ENCODE results near the gene TMEM221.
"Not testable (repeated sequence)": the region's sequence is repeated elsewhere in the genome, so short reads cannot be mapped to it uniquely, and the experiment has no call there.

TMEM221 gene

DNA sequence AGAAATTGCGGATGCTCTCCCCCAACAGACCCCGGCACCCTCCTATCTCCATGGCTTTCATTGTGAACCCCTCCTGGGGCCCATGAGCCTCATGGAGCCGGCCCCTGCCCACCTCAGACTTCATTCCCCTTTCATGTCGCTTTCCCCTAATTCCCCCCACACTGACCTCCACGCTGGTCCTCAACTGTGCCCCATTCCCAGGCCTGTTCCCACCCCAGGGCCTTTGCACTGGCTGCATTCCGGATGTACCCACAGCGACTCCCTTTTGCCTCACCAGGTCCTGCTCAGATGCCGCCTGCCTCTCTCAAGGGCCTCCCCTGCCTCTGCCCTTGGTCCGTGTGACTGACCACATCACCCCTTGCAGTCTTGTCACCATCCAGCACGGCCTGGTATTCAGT lies 35.1 kb upstream of the TMEM221 start:
- Mint-ChIP-seq H3K27ac (no peak overlapping the region), H3K4me3 (no peak overlapping the region), H3K4me1 (peaks cover 7% of the 10 kb centered on the region), H3K36me3 (peaks cover 3% of the 10 kb centered on the region), H3K27me3 (peaks cover 4% of the 10 kb centered on the region), H3K9me3 (no peaks in the 10 kb centered on the region)
- DNase-seq (ENCODE audit: low spot score in 2 of 2) (no peak), ATAC-seq (ENCODE audit: low read depth) (no peak)

DNA sequence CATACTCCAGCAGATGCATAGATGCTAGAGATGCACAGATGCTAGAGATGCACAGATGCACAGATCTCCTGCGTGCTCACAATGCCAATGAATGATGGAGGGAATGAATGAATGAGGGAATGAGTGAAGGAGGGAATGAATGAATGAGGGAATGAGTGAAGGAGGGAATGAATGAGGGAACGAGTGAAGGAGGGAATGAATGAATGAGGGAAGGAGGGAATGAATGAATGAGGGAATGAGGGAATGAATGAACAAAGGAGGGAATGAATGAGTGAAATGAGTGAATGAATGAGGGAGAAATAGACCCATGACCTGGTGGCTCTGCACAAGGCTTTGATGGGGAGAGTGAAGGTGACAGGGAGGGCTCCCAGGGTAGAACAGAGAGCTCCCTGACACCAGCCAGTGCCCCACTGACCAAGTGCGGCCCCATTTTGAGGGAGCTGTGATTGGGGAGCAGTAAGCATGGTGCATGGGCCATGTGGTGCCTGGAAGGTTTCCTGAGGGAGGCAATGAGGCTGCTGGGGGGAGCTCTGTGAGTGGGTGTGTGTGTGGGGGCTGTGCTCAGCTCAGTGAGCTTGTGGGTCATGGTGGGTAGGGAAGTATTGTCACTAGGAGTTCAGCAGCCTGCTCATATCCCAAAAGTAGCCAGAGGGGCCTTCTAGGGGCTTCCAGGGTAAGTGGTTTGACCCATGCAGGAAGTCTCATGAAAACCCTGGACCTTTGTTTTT lies 34.6 kb upstream of the TMEM221 start:
- Mint-ChIP-seq H3K4me3 (no peak overlapping the region), H3K27me3 (peaks cover 4% of the 10 kb centered on the region), H3K36me3 (no peaks in the 10 kb centered on the region), H3K4me1 (peaks cover 2% of the 10 kb centered on the region), H3K9me3 (no peaks in the 10 kb centered on the region), H3K27ac (no peak overlapping the region)
- ATAC-seq (ENCODE audit: low read depth) (no peak), DNase-seq (ENCODE audit: low spot score in 2 of 2) (no peak)

DNA sequence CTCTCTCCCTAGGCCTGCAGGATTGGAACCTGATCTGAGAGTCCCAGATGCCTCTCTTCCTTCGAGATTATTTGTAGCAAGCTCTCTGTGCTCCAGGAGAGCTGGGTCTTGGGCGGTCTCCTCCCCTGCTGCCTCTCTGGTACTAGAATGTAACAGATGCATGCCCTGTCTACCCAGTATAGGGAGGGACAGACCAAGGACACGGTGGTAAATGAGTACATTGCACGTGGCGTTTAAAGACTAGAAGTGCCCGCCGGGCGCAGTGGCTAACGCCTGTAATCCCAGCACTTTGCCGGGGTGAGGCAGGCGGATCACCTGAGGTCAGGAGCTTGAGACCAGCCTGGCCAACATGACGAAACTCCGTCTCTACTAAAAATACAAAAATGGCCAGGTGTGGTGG lies 33.5 kb upstream of the TMEM221 start:
- Mint-ChIP-seq H3K4me3 (no peak overlapping the region), H3K27me3 (peaks cover 4% of the 10 kb centered on the region), H3K27ac (no peak overlapping the region), H3K9me3 (no peaks in the 10 kb centered on the region), H3K36me3 (no peaks in the 10 kb centered on the region), H3K4me1 (peaks cover 2% of the 10 kb centered on the region)
- DNase-seq (ENCODE audit: low spot score in 2 of 2), result no peak
- no peak for ATAC-seq (ENCODE audit: low read depth)

DNA sequence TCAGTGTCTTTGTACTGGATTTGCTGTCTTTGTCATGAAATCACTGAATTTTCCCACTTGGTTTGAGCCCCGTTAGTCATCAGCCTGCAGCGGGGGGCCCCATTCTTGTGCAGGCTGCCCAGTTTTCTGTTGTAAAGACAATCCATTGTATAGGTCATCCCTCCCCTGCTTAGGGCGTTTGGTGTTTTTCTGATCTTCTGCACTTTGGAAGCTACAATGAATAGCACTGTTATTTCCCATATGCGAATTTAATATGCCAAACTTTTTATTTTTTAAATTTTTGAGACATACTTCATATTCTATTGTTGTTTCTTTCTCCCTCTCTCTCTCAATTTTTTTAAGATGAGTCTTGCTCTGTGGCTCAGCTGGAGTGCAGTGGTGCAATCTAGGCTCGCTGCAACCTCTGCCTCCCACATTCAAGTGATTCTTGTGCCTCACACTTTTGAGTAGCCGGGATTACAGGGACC lies 30.9 kb upstream of the TMEM221 start:
- H3K4me3 Mint-ChIP-seq, result no peak overlapping the region
- H3K27ac Mint-ChIP-seq, result no peak overlapping the region
- DNase-seq (ENCODE audit: low spot score in 2 of 2) (no peak), ATAC-seq (ENCODE audit: low read depth) (no peak)
- peaks cover 2% of the 10 kb centered on the region for H3K27me3 Mint-ChIP-seq
- no peaks in the 10 kb centered on the region for H3K9me3 Mint-ChIP-seq
- peaks cover 2% of the 10 kb centered on the region for H3K4me1 Mint-ChIP-seq
- no peaks in the 10 kb centered on the region for H3K36me3 Mint-ChIP-seq

DNA sequence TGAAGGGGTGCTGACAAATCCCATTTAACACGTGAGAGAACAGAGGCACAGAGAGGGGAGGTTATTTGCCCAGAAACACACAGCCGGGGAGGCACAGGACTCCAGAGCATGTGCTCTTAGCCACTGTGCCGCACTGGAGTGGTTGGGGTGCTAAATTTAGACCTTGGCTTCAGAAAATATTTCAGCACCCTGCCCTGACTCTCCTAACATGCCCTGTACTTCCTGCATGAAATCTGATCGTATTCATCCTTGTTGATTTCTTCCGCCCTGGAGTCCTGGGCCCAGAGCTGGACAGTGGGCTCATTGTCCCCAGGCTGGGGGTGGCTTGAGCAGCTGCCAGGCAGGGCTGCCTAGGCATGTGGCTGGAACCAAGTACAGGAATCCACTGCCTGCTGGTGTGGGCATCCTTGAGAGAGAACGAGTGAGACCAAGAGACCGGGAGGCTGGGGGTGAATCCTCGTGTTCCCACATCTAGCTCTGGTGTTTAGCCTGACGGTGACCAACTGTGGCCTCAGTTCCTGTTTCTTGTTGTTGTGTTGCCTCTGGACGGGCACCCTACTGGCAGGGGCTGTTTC lies 27.2 kb upstream of the TMEM221 start:
- peaks cover 2% of the 10 kb centered on the region for H3K4me1 Mint-ChIP-seq
- no peak for ATAC-seq (ENCODE audit: low read depth)
- no peaks in the 10 kb centered on the region for H3K36me3 Mint-ChIP-seq
- H3K27me3 Mint-ChIP-seq, result no peaks in the 10 kb centered on the region
- no peak overlapping the region for H3K4me3 Mint-ChIP-seq
- DNase-seq (ENCODE audit: low spot score in 2 of 2), result no peak
- H3K27ac Mint-ChIP-seq, result no peak overlapping the region
- no peaks in the 10 kb centered on the region for H3K9me3 Mint-ChIP-seq

DNA sequence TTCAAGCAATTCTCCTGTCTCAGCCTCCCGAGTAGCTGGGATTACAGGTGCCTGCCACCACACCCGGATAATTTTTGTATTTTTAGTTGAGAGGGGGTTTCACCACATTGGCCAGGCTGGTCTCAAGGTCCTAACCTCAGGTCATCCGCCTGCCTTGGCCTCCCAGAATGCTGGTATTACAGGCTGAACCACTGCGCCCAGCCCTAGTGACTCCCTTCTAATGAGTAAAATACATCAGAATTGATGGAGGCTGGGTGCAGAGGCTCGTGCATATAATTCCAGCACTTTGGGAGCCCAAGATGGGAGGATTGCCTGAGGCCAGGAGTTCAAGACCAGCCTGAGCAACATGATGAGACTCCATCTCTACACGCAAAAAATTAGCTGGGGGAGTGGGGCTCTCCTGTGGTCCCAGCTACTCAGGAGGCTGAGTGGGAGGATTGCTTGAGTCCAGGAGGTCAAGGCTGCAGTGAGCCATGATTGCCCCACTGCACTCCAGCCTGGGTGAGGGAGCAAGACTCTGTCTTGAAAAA lies 26.6 kb upstream of the TMEM221 start:
- H3K4me1 Mint-ChIP-seq; H3K27me3 Mint-ChIP-seq; H3K36me3 Mint-ChIP-seq; H3K9me3 Mint-ChIP-seq; H3K27ac Mint-ChIP-seq; ATAC-seq (ENCODE audit: low read depth); DNase-seq (ENCODE audit: low spot score in 2 of 2); H3K4me3 Mint-ChIP-seq: not testable (repeated sequence)

DNA sequence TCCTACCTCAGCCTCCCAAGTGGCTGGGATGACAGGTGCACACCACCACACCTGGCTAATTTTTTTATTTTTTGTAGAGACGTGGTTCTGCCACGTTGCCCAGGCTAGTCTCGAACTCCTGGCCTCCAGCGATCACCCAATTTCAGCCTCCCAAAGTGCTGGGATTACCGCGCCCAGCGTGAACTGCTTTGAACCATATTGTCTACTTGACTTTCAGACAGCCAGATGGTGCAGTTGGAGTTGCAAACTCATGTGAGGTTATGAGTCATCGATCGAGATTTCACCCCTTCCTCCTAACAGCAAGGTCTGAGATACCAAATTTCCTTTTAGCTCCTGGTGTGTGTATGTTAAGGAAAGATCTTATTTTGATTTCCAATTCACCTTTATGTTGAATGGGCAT lies 24.6 kb upstream of the TMEM221 start:
- Mint-ChIP-seq H3K36me3 (no peaks in the 10 kb centered on the region), H3K27ac (no peak overlapping the region), H3K27me3 (no peaks in the 10 kb centered on the region), H3K4me1 (peaks cover 15% of the 10 kb centered on the region), H3K4me3 (no peak overlapping the region), H3K9me3 (no peaks in the 10 kb centered on the region)
- ATAC-seq (ENCODE audit: low read depth) (no peak), DNase-seq (ENCODE audit: low spot score in 2 of 2) (no peak)

DNA sequence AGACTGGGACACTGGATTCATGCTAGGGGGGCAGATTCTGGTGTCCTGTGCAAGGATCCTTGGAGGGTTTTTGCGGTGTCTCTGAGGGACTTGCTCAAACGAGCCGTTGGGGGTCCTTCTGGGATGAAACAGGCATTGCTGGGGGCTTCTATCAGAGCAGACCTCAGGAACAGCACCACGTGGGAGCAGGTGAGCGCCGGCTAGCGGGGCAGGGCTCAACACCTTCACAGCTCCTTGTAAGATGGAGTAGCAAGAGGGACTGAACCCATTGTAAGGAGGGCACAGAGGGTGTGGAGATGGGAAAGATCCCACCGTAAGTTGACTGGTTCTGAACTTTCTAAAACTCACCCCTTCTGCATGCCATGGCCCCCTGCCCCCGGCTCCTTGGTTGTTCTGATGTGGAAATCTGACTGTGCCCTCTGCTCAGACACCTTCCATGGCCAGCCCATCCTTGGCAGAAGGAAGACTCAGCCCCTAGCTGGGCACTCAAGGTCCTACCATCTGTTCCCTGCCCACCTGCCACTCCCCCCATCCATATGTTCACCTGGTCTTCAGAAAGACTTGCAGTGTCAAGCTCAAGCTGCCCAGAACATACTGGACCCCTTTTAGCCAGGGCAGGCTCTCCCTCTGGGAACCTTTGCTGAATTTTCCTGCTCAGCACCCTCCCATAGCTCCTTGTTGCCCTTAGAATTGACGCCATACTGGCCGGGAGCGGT lies 23.1 kb upstream of the TMEM221 start:
- Mint-ChIP-seq H3K9me3 (no peaks in the 10 kb centered on the region), H3K4me3 (peak overlapping the region; percentile 95), H3K27ac (no peak overlapping the region), H3K36me3 (no peaks in the 10 kb centered on the region), H3K4me1 (peaks cover 20% of the 10 kb centered on the region), H3K27me3 (no peaks in the 10 kb centered on the region)
- DNase-seq (ENCODE audit: low spot score in 2 of 2), result no peak
- no peak for ATAC-seq (ENCODE audit: low read depth)

DNA sequence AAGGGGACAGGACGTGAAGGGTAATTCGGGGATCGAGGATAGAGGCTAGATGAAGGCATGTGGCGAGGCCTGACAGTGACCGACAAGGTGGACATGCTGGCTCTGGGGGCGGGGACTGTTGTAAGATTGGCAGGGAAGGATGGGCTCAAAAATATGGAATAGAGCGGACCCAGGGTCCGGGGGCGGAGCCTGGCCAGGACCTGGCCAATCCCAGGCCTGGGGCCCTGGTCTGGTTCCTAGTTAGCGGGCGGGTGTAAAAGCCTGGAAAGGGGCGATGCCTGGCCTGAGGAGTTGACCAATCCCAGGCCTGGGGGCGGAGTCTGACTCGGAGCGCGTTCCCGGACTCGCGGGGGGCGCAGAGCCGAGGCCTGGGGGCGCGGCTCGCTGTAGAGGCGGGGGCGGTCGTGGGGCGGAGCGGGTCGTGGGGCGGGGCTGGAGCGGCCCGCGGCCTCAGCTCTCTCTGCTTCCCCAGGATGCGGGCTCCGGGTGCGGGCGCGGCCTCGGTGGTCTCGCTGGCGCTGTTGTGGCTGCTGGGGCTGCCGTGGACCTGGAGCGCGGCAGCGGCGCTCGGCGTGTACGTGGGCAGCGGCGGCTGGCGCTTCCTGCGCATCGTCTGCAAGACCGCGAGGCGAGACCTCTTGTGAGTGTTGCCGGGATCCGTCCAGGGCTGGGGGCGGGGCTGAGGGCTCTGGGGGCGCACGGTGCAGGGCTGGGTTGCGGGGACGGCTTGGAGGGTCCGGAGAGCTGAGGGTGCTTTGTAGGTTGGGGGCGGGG lies 21.8 kb upstream of the TMEM221 start, which contains the start of gene SLC27A1:
Gene SLC27A1, plus strand, starts transcription at position 457 of the 774 bp plus-strand sequence. Its CDS starts 17 bp downstream, at position 474.
- DNase-seq (ENCODE audit: low spot score in 2 of 2) (peak; percentile 76 to 84), ATAC-seq (ENCODE audit: low read depth) (peak; percentile 71)
- Mint-ChIP-seq H3K4me3 (peak within 1 kb of the TSS; percentile 95), H3K27me3 (no peaks in the 10 kb centered on the region), H3K36me3 (no peaks in the 10 kb centered on the region), H3K27ac (peak within 1 kb of the TSS; percentile 89), H3K4me1 (peaks cover 20% of the 10 kb centered on the region), H3K9me3 (no peaks in the 10 kb centered on the region)

DNA sequence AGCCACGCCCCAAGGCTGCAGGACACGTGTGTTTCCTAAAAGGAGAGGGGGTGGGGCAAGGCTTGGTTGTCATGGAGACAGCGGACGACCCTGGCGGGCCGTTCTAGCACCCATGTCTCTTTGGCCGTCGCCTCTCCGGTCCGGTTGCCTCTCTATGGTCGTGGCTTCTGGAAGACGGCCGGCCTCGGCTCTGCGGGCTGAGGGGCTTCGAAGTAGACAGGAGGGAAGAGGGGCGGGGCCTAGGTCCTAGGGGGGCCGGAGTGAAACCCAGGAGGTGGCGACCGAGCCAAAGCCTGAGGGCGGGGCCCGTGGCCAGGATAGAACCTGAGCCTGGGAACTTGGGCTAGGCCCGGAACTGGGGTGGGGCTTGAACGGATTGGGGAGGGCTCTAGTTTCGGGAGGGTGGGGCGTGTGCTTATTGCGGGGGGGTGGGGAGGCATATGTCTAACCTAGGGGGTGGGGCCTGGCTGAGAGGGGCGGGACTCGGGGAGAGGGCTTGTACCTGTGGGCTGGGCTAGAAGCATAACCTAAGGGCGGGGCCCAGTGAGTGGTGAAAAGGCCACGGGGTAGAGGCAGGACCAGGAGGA lies 21.1 kb upstream of the TMEM221 start:
- Mint-ChIP-seq H3K9me3 (no peaks in the 10 kb centered on the region), H3K4me1 (peaks cover 20% of the 10 kb centered on the region), H3K4me3 (peak overlapping the region; percentile 95), H3K27ac (peak overlapping the region; percentile 89), H3K36me3 (no peaks in the 10 kb centered on the region), H3K27me3 (no peaks in the 10 kb centered on the region)
- peak; percentile 80 for ATAC-seq (ENCODE audit: low read depth)
- peak; percentile 81 to 82 for DNase-seq (ENCODE audit: low spot score in 2 of 2)

DNA sequence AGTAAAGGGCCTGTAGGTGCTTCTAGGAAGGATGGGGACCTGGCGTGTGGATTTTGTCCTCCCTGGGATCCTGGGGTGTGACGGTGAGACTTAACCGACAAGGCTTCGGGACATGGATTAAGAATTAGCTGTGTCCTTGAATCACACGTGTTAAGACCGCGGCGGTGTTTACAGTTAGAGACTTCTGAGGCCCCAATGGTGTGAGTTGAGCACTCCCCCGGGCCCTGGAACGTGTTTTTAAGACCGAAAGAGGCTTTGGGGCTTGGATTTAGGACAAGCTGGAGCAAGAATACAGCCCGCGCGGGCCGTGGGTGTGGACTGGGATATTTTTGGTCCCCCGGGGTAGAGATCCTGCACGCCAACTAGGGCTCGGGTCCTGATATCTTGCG lies 20.6 kb upstream of the TMEM221 start:
- H3K9me3 Mint-ChIP-seq, result no peaks in the 10 kb centered on the region
- no peaks in the 10 kb centered on the region for H3K27me3 Mint-ChIP-seq
- peaks cover 20% of the 10 kb centered on the region for H3K4me1 Mint-ChIP-seq
- DNase-seq (ENCODE audit: low spot score in 2 of 2) (no peak), ATAC-seq (ENCODE audit: low read depth) (no peak)
- peak overlapping the region; percentile 89 for H3K27ac Mint-ChIP-seq
- H3K4me3 Mint-ChIP-seq, result peak overlapping the region; percentile 95
- no peaks in the 10 kb centered on the region for H3K36me3 Mint-ChIP-seq

DNA sequence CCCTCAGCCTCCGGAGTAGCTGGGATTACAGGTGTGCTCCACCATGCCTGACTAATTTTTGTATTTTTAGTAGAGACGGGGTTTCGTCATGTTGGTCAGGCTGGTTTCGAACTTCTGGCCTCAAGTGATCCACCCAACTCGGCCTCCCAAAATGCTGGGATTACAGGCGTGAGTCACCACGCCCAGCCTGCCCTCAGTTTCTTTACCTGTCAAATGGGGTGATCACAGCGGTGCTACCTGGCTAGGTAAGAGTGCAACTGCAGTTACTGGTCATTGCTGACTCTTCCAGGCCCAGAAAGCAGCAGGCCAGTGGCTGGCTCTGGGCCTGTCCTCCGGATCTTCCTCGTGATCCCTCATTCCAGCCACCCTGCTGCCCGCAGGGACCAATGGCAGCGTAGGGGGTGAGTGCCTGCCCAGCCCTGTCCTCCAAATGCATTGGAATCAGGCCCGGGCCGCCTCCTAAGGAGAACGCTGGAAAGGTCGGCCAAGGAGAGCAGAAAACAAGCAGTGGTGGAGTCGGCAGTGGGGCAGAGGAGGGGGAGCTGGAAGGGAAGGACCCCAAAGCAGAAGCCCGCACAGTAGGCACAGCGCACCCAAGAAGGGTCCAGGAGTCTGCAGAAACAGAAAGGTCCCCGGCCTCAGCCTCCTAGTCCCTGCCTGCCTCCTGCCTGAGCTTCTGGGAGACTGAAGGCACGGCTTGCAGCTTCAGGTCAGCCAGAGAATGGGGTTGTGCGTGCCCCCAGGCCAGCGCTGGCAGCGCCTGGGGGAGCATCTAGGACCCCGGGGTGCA lies 20.0 kb upstream of the TMEM221 start:
- ATAC-seq (ENCODE audit: low read depth), result no peak
- H3K9me3 Mint-ChIP-seq, result no peaks in the 10 kb centered on the region
- no peaks in the 10 kb centered on the region for H3K36me3 Mint-ChIP-seq
- peak in 1 of 2 donors; percentile 24 for DNase-seq (ENCODE audit: low spot score in 2 of 2)
- peaks cover 1% of the 10 kb centered on the region for H3K27me3 Mint-ChIP-seq
- H3K4me3 Mint-ChIP-seq, result peak overlapping the region; percentile 95
- peaks cover 20% of the 10 kb centered on the region for H3K4me1 Mint-ChIP-seq
- peak overlapping the region; percentile 89 for H3K27ac Mint-ChIP-seq

All from memory B cell (primary cell).